ENCODE results near the gene DAPK1.
"Not testable (repeated sequence)": the region's sequence is repeated elsewhere in the genome, so short reads cannot be mapped to it uniquely, and the experiment has no call there.

The DAPK1 gene

GRCh38 chr9:87740209-87740608 lies 242.5 kb downstream of the DAPK1 start:
- no peak for DNase-seq (ENCODE audit: low read depth in 2 of 2)

DNA sequence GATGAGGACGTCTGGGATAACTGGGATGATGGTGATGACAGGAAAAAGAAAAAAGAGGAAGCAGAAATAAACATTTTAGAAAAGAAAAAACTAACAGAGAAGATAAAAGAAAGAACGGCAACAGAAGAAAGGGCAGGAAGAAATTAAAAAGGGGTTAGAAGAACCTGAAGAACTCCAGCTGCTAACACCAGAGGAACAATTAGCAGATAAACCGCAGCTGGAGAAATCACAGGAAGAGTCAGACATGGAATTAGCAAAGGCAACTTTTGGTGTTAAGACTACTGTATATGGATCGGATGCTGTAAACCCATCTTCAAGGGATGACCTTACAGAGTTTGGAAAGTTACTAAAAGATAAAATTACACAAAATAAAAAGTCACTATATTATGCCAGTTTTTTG lies 243.7 kb downstream of the DAPK1 start:
- no peak for DNase-seq (ENCODE audit: low read depth in 2 of 2)

- DNase-seq (ENCODE audit: low read depth in 2 of 2) = no peak
Measured at GRCh38 chr9:87741891-87742290, 244.2 kb downstream of the DAPK1 start.

DNA sequence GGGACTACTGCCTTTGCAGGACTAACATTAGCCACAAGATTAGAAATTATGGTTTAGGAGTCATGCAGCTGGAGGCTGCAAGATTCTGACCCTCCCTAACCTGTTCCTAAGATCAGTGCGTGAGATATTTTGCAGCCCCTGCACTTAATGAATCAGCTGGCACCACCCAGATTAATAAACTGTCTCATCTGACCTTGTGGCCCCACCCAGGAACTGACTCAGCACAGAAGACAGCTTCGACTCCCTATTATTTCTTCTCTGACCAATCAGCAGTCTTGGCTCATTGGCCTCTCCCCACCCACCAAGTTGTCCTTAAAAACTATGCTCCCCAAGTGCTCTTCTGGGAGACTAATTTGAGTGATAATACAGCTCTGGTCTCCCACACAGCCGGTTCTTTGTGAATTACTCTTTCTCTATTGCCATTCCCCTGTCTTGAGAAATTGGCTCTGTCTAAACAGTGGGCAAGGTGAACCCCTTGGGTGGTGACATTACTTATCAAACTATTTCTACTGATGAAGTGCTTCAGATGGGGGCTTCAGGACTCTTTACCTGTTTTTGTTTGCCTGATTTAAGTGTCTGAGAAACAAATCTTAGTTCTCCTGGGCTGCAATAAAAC lies 245.3 kb downstream of the DAPK1 start:
- DNase-seq (ENCODE audit: low read depth in 2 of 2) = no peak

DNA sequence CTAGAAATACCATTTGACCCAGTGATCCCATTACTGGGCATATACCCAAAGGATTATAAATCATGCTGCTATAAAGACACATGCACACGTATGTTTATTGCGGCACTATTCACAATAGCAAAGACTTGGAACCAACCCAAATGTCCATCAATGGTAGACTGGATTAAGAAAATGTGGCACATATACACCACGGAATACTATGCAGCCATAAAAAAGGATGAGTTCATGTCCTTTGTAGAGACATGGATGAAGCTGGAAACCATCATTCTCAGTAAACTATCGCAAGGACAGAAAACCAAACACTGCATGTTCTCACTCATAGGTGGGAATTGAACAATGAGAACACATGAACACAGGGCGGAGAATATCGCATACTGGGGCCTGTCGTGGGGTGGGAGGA lies 246.6 kb downstream of the DAPK1 start:
- DNase-seq (ENCODE audit: low read depth in 2 of 2) = not testable (repeated sequence)

DNA sequence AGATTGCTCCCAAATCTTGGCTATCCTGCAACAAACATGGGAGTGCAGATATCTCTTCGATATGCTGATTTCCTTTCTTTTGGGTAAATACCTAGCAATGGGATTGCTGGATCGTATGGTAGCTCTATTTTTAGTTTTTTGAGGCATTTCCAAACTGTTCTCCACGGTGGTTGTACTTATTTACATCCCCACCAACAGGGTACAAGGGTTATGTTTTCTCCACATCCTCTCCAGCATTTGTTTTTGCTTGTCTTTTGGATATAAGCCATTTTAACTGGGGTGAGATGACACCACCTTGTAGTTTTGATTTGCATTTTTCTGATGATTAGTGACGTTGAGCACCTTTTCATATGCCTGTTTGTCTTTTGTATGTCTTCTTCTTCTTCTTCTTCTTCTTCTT lies 248.5 kb downstream of the DAPK1 start:
- no peak for DNase-seq (ENCODE audit: low read depth in 2 of 2)

GRCh38 chr9:87748881-87749280 lies 251.2 kb downstream of the DAPK1 start:
- no peak for DNase-seq (ENCODE audit: low read depth in 2 of 2)

DNA sequence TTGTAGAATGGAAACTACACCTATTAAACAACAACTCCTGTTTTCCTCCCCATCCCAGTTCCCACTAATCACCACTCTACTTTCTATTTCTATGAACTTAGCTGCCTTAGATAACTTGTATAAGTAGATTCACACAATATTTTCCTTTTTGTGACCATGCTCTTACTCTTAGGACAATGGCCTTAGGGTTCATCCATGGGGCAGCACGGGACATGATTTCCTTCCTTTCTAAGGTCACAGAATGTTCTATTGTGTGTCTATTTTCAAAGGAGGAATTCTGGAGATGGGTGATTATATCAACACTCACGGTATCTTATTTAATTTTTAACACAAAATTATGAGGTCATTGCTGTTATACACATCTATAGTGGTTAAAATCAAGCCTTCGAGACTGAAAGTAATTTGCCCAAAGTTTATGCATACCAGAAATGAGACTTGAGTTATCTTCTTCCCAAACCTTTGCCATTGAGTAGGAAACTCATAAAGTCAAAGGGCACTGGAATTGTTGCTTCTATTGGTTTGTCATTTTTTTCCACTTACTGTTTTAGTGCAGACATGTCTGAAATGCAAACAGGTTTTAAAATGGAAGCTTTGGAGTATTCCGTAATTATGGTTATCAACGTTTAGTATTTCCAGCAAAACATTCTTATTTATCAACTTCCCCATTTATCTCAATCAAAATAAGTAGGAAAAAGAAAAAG lies 251.8 kb downstream of the DAPK1 start:
- DNase-seq (ENCODE audit: low read depth in 2 of 2) = no peak

- DNase-seq (ENCODE audit: low read depth in 2 of 2) = no peak
Measured at GRCh38 chr9:87750726-87751125, 253.1 kb downstream of the DAPK1 start.

GRCh38 chr9:87751423-87751822 lies 253.8 kb downstream of the DAPK1 start:
- no peak for DNase-seq (ENCODE audit: low read depth in 2 of 2)

DNA sequence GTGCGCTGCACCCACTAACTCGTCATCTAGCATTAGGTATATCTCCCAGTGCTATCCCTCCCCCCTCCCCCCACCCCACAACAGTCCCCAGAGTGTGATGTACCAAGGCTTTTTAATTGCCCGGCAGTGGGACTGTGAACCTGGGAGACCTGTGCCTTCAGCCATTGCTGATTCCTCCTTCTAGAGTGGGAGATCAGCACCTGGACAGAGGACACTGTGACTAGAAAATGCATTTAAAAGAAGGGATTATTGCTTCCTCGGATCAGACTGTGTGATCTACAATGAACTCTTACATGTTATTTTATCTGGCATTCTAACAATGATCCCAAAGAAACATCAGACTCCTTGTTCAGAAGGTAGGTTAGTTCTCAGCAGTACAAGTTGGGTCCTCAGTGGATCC lies 254.2 kb downstream of the DAPK1 start:
- no peak for DNase-seq (ENCODE audit: low read depth in 2 of 2)

DNA sequence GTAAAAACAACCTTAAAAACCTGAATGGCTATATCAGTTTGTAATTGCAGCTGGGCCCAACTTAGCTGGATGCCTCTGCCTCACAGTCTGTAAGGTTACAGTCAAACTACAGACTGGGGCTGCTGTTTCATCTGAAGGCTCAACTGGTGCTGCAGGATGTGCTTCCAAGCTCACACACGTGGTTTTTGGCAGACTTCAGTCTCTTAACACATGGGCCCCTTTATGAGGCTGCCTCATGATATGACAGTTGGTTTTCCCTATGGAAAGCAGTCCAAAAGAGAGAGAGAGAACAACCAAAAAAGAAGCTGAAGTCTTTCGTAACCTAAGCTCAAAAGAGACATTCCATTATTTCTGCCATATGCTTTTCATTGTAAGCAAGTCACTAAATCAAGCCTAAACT lies 255.6 kb downstream of the DAPK1 start:
- DNase-seq (ENCODE audit: low read depth in 2 of 2) = no peak
